GM20000 (cell line): ENCODE measurements around the gene KCNQ4.

Experiments
- DNase-seq: peaks from one replicate; pipeline ENCODE4 v3.0.0; 2012; ENCODE audit warnings: low spot score
- CTCF ChIP-seq: IDR thresholded peaks from 2 replicates; pipeline ENCODE4 v1.5.1; 2012; ENCODE audit warnings: mild to moderate bottlenecking, control low read depth; ENCODE audit errors: extremely low read depth, missing control alignments

Gene KCNQ4

GRCh38 chr1:40748841-40749718 lies 34.5 kb upstream of the KCNQ4 start:
- no peak for DNase-seq
- no peak for TF ChIP-seq CTCF

- no peak for TF ChIP-seq CTCF
- no peak for DNase-seq
Observed at GRCh38 chr1:40749817-40750216, 33.8 kb upstream of the KCNQ4 start.

GRCh38 chr1:40750451-40750908 lies 33.1 kb upstream of the KCNQ4 start:
- DNase-seq, result no peak
- TF ChIP-seq CTCF, result no peak

- no peak for TF ChIP-seq CTCF
- no peak for DNase-seq
Observed at GRCh38 chr1:40751802-40752201, 31.8 kb upstream of the KCNQ4 start.

- TF ChIP-seq CTCF, result no peak
- DNase-seq, result peak; percentile 54
Observed at GRCh38 chr1:40753142-40753882, 30.3 kb upstream of the KCNQ4 start.

GRCh38 chr1:40754201-40754600 lies 29.4 kb upstream of the KCNQ4 start:
- no peak for TF ChIP-seq CTCF
- DNase-seq, result no peak

- DNase-seq, result no peak
- TF ChIP-seq CTCF, result no peak
Observed at GRCh38 chr1:40755067-40755466, 28.5 kb upstream of the KCNQ4 start.
